GM12878 (cell line): ENCODE measurements around the gene FGFRL1. TPM values are rescaled to one million over a fixed set of nuclear protein-coding genes. Genes with fewer than 3 reads are reported as not detected.

Source experiments
- ATAC-seq: fragments of 200-7000 bp; cut with Tn5 transposase; 3 replicates; pipeline ENCODE4 v1.9.1; 2020; ENCODE audit warnings: mild to moderate bottlenecking, moderate library complexity
- BruUV-seq: library from RNA; stranded (reverse); fragments of 400-500 nt; replicated peaks from 2 replicates; lab custom pipeline; 2021; lab: Mats Ljungman, UMichigan
- CTCF ChIA-PET: fragments of 300-600 bp; sonication (Branson Sonifier 250); formaldehyde crosslinking; extraction: SDS; loops from one replicate; lab custom pipeline; 2021; ENCODE audit warnings: inconsistent platforms; lab: Yijun Ruan, JAX
- POLR2A ChIA-PET: fragments of 350-600 bp; formaldehyde crosslinking; extraction: SDS; loops from one replicate; lab custom pipeline; 2021; ENCODE audit warnings: inconsistent platforms; lab: Charles Lee
- RAD21 ChIA-PET: fragments of 300-600 bp; sonication (Branson Sonifier 250); formaldehyde crosslinking; loops from one replicate; lab custom pipeline; 2023; ENCODE audit warnings: antibody characterized with exemption; ENCODE audit not compliant: unreplicated experiment; lab: Charles Lee
- SMC1A ChIA-PET: fragments of 300-600 bp; sonication (Branson Sonifier 250); formaldehyde crosslinking; loops from one replicate; lab custom pipeline; 2023; ENCODE audit not compliant: unreplicated experiment, uncharacterized antibody; lab: Charles Lee
- DNase-seq: peaks from one replicate; pipeline ENCODE4 v3.0.0-alpha.2; 2011; ENCODE audit warnings: low read depth, low spot score
- FAIRE-seq: peaks from 3 replicates; lab custom pipeline; 2011; peaks lifted over from hg19 to GRCh38; lab: Jason Lieb, UNC
- H2AFZ ChIP-seq: 2 replicates; pipeline ENCODE4 v1.6.0; 2011; ENCODE audit warnings: low read depth, low read length, control low read depth; ENCODE audit not compliant: control insufficient read depth
- H3K27ac ChIP-seq: 2 replicates; pipeline ENCODE4 v1.5.1; 2011; ENCODE audit warnings: control low read depth; ENCODE audit not compliant: control insufficient read depth, insufficient read depth
- H3K27me3 ChIP-seq, 2 experiments: replicated peaks in 1 of 2; 2 replicates each; pipeline versions ENCODE4 v1.6.0 to v1.6.1; 2011; ENCODE audit warnings: low read length in 1 of 2; ENCODE audit not compliant: control insufficient read depth in 2 of 2, insufficient read depth in 2 of 2
- H3K36me3 ChIP-seq, 2 experiments: 2 replicates each; pipeline ENCODE4 v1.5.1; 2011; ENCODE audit warnings: low read length in 1 of 2; ENCODE audit not compliant: control insufficient read depth in 2 of 2, insufficient read depth in 2 of 2
- H3K4me1 ChIP-seq: 2 replicates; pipeline ENCODE4 v1.6.1; 2011; ENCODE audit warnings: mild to moderate bottlenecking, low read length, moderate library complexity, mixed read lengths; ENCODE audit not compliant: control insufficient read depth, insufficient read depth
- H3K4me2 ChIP-seq: 2 replicates; pipeline ENCODE4 v1.6.0; 2011; ENCODE audit warnings: control low read depth; ENCODE audit not compliant: control insufficient read depth, insufficient read depth
- H3K4me3 ChIP-seq: fragments of 200-600 bp; sonication (generic); 2 replicates; pipeline ENCODE4 v1.5.1; 2016
- H3K79me2 ChIP-seq: 2 replicates; pipeline ENCODE4 v1.6.0; 2011; ENCODE audit warnings: low read length; ENCODE audit not compliant: control insufficient read depth, insufficient read depth
- H3K9ac ChIP-seq: 2 replicates; pipeline ENCODE4 v1.8.0; 2011; ENCODE audit warnings: low read length, control low read depth, mixed read lengths; ENCODE audit not compliant: control insufficient read depth, insufficient read depth
- H3K9me3 ChIP-seq: replicated peaks from 3 replicates; pipeline ENCODE4 v1.5.1; 2011; ENCODE audit warnings: mild to moderate bottlenecking, low read length; ENCODE audit not compliant: control insufficient read depth, insufficient read depth
- H4K20me1 ChIP-seq: 2 replicates; pipeline ENCODE4 v1.6.0; 2011; ENCODE audit not compliant: control insufficient read depth, insufficient read depth
- CBX3 ChIP-seq: fragments of 200-600 bp; sonication (generic); IDR thresholded peaks from 2 replicates; pipeline ENCODE4 v1.6.1; 2016; ENCODE audit warnings: low read depth, borderline replicate concordance
- NR2F1 ChIP-seq: fragments of 450-650 bp; conservative IDR thresholded peaks from 2 replicates; pipeline ENCODE4 v1.6.1; 2017; ENCODE audit warnings: mild to moderate bottlenecking
- STAT1 ChIP-seq: fragments of 450-650 bp; conservative IDR thresholded peaks from 2 replicates; pipeline ENCODE4 v1.6.1; 2014; ENCODE audit warnings: antibody characterized with exemption, mild to moderate bottlenecking
- ZNF217 ChIP-seq: fragments of 450-650 bp; IDR thresholded peaks from 2 replicates; pipeline ENCODE4 v1.6.1; 2017; ENCODE audit warnings: antibody characterized with exemption, mild to moderate bottlenecking
- WGBS: methylation state at CpG from one replicate; pipeline ENCODE4 v1.1.6; 2016; ENCODE audit warnings: low lambda C conversion rate; ENCODE audit not compliant: insufficient replicate concordance, insufficient coverage; ENCODE audit errors: missing lambda C conversion rate; 5-methylcytosine and 5-hydroxymethylcytosine counted together
- in situ Hi-C: fragments of 300-500 bp; cut with MboI; formaldehyde crosslinking; loops from 9 replicates; pipeline ENCODE4 v1.14.3; 2018; ENCODE audit warnings: mixed read lengths
- intact Hi-C: fragments of 100-400 bp; cut with micrococcal nuclease; formaldehyde crosslinking; loops from one replicate; pipeline ENCODE4 v1.14.2; 2022; ENCODE audit not compliant: unreplicated experiment
- polyA plus RNA-seq, 11 experiments: library from polyadenylated mRNA; depleted of rRNA in 4 of 11; unstranded in 6 of 11; stranded (reverse) in 5 of 11; fragments of >200 nt; fragmentation: Nextera tagmentation in 4 of 11; fragmentation: Illumina TruSeq in 1 of 11; extraction: Ambion mirVana in 4 of 11; extraction: Trizol in 1 of 11; gene quantifications; 1 replicate in 1 of 11; 2 replicates in 10 of 11; pipeline versions ENCODE4 v1.2.1 to v1.2.3, GENCODE V29; 2011 to 2016; ENCODE audit warnings: inconsistent platforms in 2 of 11, missing spikeins in 2 of 11, low read depth in 1 of 11
- total RNA-seq, 4 experiments: library from RNA; depleted of rRNA in 3 of 4; stranded (reverse); fragments of >200 nt in 3 of 4; fragmentation: Illumina TruSeq in 1 of 4; extraction: Trizol in 1 of 4; gene quantifications; 2 replicates each; pipeline versions ENCODE4 v1.2.1 to v1.2.3, GENCODE V29; 2013 to 2021

The FGFRL1 gene
- total and polyA plus RNA-seq, 10 of the 15 experiments (the other 5 are each of a cell fraction or from before 2014, with no cell fraction given), result 0.02 to 1.5 (median 0.29) TPM; not detected in 2

GRCh38 chr4:991451-992296 lies 19.8 kb upstream of the FGFRL1 start (continued):
- TF ChIP-seq CBX3 (no peak), NR2F1 (no peak)

GRCh38 chr4:992297-993110 lies 18.9 kb upstream of the FGFRL1 start:
- in situ Hi-C loops (no loop called here), intact Hi-C loops (no loop called here)
- Histone ChIP-seq H3K9me3 (no peaks in the 10 kb centered on the region; the same call in 2 of the 3 replicates), H3K36me3 (no peaks in the 10 kb centered on the region), H3K4me1 (no peaks in the 10 kb centered on the region), H3K9ac (no peak overlapping the region), H3K79me2 (no peaks in the 10 kb centered on the region), H3K27me3 (no peaks in the 10 kb centered on the region; a peak in 1 of 4 replicates), H4K20me1 (no peaks in the 10 kb centered on the region), H3K4me2 (no peak overlapping the region), H3K27ac (no peak overlapping the region), H3K4me3 (no peak overlapping the region), H2AFZ (no peak overlapping the region)
- ChIA-PET RAD21 (no interaction called here), CTCF (no interaction called here), SMC1A (no interaction called here), POLR2A (interaction anchor here (0.5 kb wide), 1 partner anchor 214 kb away, joined by 3 read pairs; no protein-coding TSS in a partner anchor)
- DNase-seq (no peak), FAIRE-seq (no peak), ATAC-seq (no peak; the same call in 2 of the 3 replicates)
- WGBS, result 56% methylated on average over 25 of the region's 25 CpGs
- peak; percentile 90 for TF ChIP-seq NR2F1
- no peak for TF ChIP-seq ZNF217
- TF ChIP-seq STAT1, result no peak
- BruUV-seq, result no TSS peak
